GM12878 (cell line): Measurements from ENCODE around the gene GRM3. TPM values are rescaled to one million over a fixed set of nuclear protein-coding genes. Genes with fewer than 3 reads are reported as not detected.

Source experiments
- ATAC-seq: fragments of 200-7000 bp; cut with Tn5 transposase; 3 replicates; pipeline ENCODE4 v1.9.1; 2020; ENCODE audit warnings: mild to moderate bottlenecking, moderate library complexity
- BruUV-seq: library from RNA; stranded (reverse); fragments of 400-500 nt; replicated peaks from 2 replicates; lab custom pipeline; 2021; lab: Mats Ljungman, UMichigan
- CTCF ChIA-PET: fragments of 300-600 bp; sonication (Branson Sonifier 250); formaldehyde crosslinking; extraction: SDS; loops from one replicate; lab custom pipeline; 2021; ENCODE audit warnings: inconsistent platforms; lab: Yijun Ruan, JAX
- POLR2A ChIA-PET: fragments of 350-600 bp; formaldehyde crosslinking; extraction: SDS; loops from one replicate; lab custom pipeline; 2021; ENCODE audit warnings: inconsistent platforms; lab: Charles Lee
- RAD21 ChIA-PET: fragments of 300-600 bp; sonication (Branson Sonifier 250); formaldehyde crosslinking; loops from one replicate; lab custom pipeline; 2023; ENCODE audit warnings: antibody characterized with exemption; ENCODE audit not compliant: unreplicated experiment; lab: Charles Lee
- SMC1A ChIA-PET: fragments of 300-600 bp; sonication (Branson Sonifier 250); formaldehyde crosslinking; loops from one replicate; lab custom pipeline; 2023; ENCODE audit not compliant: unreplicated experiment, uncharacterized antibody; lab: Charles Lee
- DNase-seq: peaks from one replicate; pipeline ENCODE4 v3.0.0-alpha.2; 2011; ENCODE audit warnings: low read depth, low spot score
- FAIRE-seq: peaks from 3 replicates; lab custom pipeline; 2011; peaks lifted over from hg19 to GRCh38; lab: Jason Lieb, UNC
- H2AFZ ChIP-seq: 2 replicates; pipeline ENCODE4 v1.6.0; 2011; ENCODE audit warnings: low read depth, low read length, control low read depth; ENCODE audit not compliant: control insufficient read depth
- H3K27ac ChIP-seq: 2 replicates; pipeline ENCODE4 v1.5.1; 2011; ENCODE audit warnings: control low read depth; ENCODE audit not compliant: control insufficient read depth, insufficient read depth
- H3K27me3 ChIP-seq, 2 experiments: replicated peaks in 1 of 2; 2 replicates each; pipeline versions ENCODE4 v1.6.0 to v1.6.1; 2011; ENCODE audit warnings: low read length in 1 of 2; ENCODE audit not compliant: control insufficient read depth in 2 of 2, insufficient read depth in 2 of 2
- H3K36me3 ChIP-seq, 2 experiments: 2 replicates each; pipeline ENCODE4 v1.5.1; 2011; ENCODE audit warnings: low read length in 1 of 2; ENCODE audit not compliant: control insufficient read depth in 2 of 2, insufficient read depth in 2 of 2
- H3K4me1 ChIP-seq: 2 replicates; pipeline ENCODE4 v1.6.1; 2011; ENCODE audit warnings: mild to moderate bottlenecking, low read length, moderate library complexity, mixed read lengths; ENCODE audit not compliant: control insufficient read depth, insufficient read depth
- H3K4me2 ChIP-seq: 2 replicates; pipeline ENCODE4 v1.6.0; 2011; ENCODE audit warnings: control low read depth; ENCODE audit not compliant: control insufficient read depth, insufficient read depth
- H3K4me3 ChIP-seq: fragments of 200-600 bp; sonication (generic); 2 replicates; pipeline ENCODE4 v1.5.1; 2016
- H3K79me2 ChIP-seq: 2 replicates; pipeline ENCODE4 v1.6.0; 2011; ENCODE audit warnings: low read length; ENCODE audit not compliant: control insufficient read depth, insufficient read depth
- H3K9ac ChIP-seq: 2 replicates; pipeline ENCODE4 v1.8.0; 2011; ENCODE audit warnings: low read length, control low read depth, mixed read lengths; ENCODE audit not compliant: control insufficient read depth, insufficient read depth
- H3K9me3 ChIP-seq: replicated peaks from 3 replicates; pipeline ENCODE4 v1.5.1; 2011; ENCODE audit warnings: mild to moderate bottlenecking, low read length; ENCODE audit not compliant: control insufficient read depth, insufficient read depth
- H4K20me1 ChIP-seq: 2 replicates; pipeline ENCODE4 v1.6.0; 2011; ENCODE audit not compliant: control insufficient read depth, insufficient read depth
- BACH1 ChIP-seq: fragments of 450-650 bp; IDR thresholded peaks from 2 replicates; pipeline ENCODE4 v1.6.1; 2017; ENCODE audit warnings: mild to moderate bottlenecking, borderline replicate concordance
- BHLHE40 ChIP-seq, 2 experiments: fragments of 450-650 bp in 1 of 2; IDR thresholded peaks; 2 replicates each; pipeline ENCODE4 v1.6.1; 2011 to 2017; ENCODE audit warnings: low read depth in 2 of 2, borderline replicate concordance in 1 of 2, improper control_type of control experiment in 1 of 2, low read length in 1 of 2, mild to moderate bottlenecking in 1 of 2
- CBX3 ChIP-seq: fragments of 200-600 bp; sonication (generic); IDR thresholded peaks from 2 replicates; pipeline ENCODE4 v1.6.1; 2016; ENCODE audit warnings: low read depth, borderline replicate concordance
- CHD1 ChIP-seq: IDR thresholded peaks from 2 replicates; pipeline ENCODE4 v1.6.1; 2012; ENCODE audit warnings: low read depth, low read length, improper control_type of control experiment
- CTCF ChIP-seq, 3 experiments: IDR thresholded peaks in 2 of 3; conservative IDR thresholded peaks in 1 of 3; 2 replicates each; pipeline ENCODE4 v1.5.1; 2011; ENCODE audit warnings: low read depth in 3 of 3, low read length in 3 of 3, mild to moderate bottlenecking in 3 of 3, control low read depth in 2 of 3, moderate library complexity in 2 of 3, inconsistent platforms in 1 of 3, mixed read lengths in 1 of 3; ENCODE audit not compliant: control insufficient read depth in 2 of 3, insufficient read depth in 1 of 3; ENCODE audit errors: extremely low read depth in 1 of 3
- IKZF1 ChIP-seq: fragments of 450-650 bp; conservative IDR thresholded peaks from 2 replicates; pipeline ENCODE4 v1.6.1; 2017; ENCODE audit warnings: antibody characterized with exemption, mild to moderate bottlenecking
- NFIC ChIP-seq: IDR thresholded peaks from 2 replicates; pipeline ENCODE4 v1.6.1; 2012; ENCODE audit warnings: low read depth, mild to moderate bottlenecking, inconsistent platforms, low read length, moderate library complexity
- POU2F2 ChIP-seq: IDR thresholded peaks from 3 replicates; pipeline ENCODE4 v1.6.1; 2011; ENCODE audit warnings: low read depth, mild to moderate bottlenecking, low read length, borderline replicate concordance
- PRDM15 ChIP-seq: fragments of 450-650 bp; formaldehyde crosslinking; IDR thresholded peaks from 2 replicates; pipeline ENCODE4 v1.4.0; 2020; ENCODE audit warnings: mild to moderate bottlenecking, moderate library complexity
- RAD21 ChIP-seq: IDR thresholded peaks from 2 replicates; pipeline ENCODE4 v1.6.1; 2011; ENCODE audit warnings: mild to moderate bottlenecking, low read depth, low read length, moderate library complexity; ENCODE audit not compliant: insufficient read depth
- SREBF2 ChIP-seq: IDR thresholded peaks from 2 replicates; pipeline ENCODE4 v1.6.1; 2012; ENCODE audit warnings: mild to moderate bottlenecking, low read length
- SUZ12 ChIP-seq: fragments of 200-600 bp; sonication (generic); IDR thresholded peaks from one replicate; pipeline ENCODE4 v1.6.1; 2018; ENCODE audit warnings: antibody characterized with exemption, mild to moderate bottlenecking; ENCODE audit not compliant: unreplicated experiment
- TAF1 ChIP-seq: IDR thresholded peaks from 2 replicates; pipeline ENCODE4 v1.6.1; 2011; ENCODE audit warnings: mild to moderate bottlenecking, low read depth, low read length, borderline replicate concordance
- ZBTB4 ChIP-seq: fragments of 450-650 bp; formaldehyde crosslinking; IDR thresholded peaks from 2 replicates; pipeline ENCODE4 v1.4.0; 2022; ENCODE audit warnings: mild to moderate bottlenecking, moderate library complexity
- ZZZ3 ChIP-seq: IDR thresholded peaks from 2 replicates; pipeline ENCODE4 v1.6.1; 2011; ENCODE audit warnings: low read depth; ENCODE audit not compliant: control insufficient read depth, insufficient read length
- WGBS: methylation state at CpG from one replicate; pipeline ENCODE4 v1.1.6; 2016; ENCODE audit warnings: low lambda C conversion rate; ENCODE audit not compliant: insufficient replicate concordance, insufficient coverage; ENCODE audit errors: missing lambda C conversion rate; 5-methylcytosine and 5-hydroxymethylcytosine counted together
- in situ Hi-C: fragments of 300-500 bp; cut with MboI; formaldehyde crosslinking; loops from 9 replicates; pipeline ENCODE4 v1.14.3; 2018; ENCODE audit warnings: mixed read lengths
- intact Hi-C: fragments of 100-400 bp; cut with micrococcal nuclease; formaldehyde crosslinking; loops from one replicate; pipeline ENCODE4 v1.14.2; 2022; ENCODE audit not compliant: unreplicated experiment
- polyA plus RNA-seq, 11 experiments: library from polyadenylated mRNA; depleted of rRNA in 4 of 11; unstranded in 6 of 11; stranded (reverse) in 5 of 11; fragments of >200 nt; fragmentation: Nextera tagmentation in 4 of 11; fragmentation: Illumina TruSeq in 1 of 11; extraction: Ambion mirVana in 4 of 11; extraction: Trizol in 1 of 11; gene quantifications; 1 replicate in 1 of 11; 2 replicates in 10 of 11; pipeline versions ENCODE4 v1.2.1 to v1.2.3, GENCODE V29; 2011 to 2016; ENCODE audit warnings: inconsistent platforms in 2 of 11, missing spikeins in 2 of 11, low read depth in 1 of 11
- total RNA-seq, 4 experiments: library from RNA; depleted of rRNA in 3 of 4; stranded (reverse); fragments of >200 nt in 3 of 4; fragmentation: Illumina TruSeq in 1 of 4; extraction: Trizol in 1 of 4; gene quantifications; 2 replicates each; pipeline versions ENCODE4 v1.2.1 to v1.2.3, GENCODE V29; 2013 to 2021

GRM3 gene
- total and polyA plus RNA-seq, 10 of the 15 experiments (the other 5 are each of a cell fraction or from before 2014, with no cell fraction given), result 0.03 to 0.49 (median 0.15) TPM; not detected in 1

GRCh38 chr7:86760236-86760635 is 116.5 kb downstream of the GRM3 start:
- Histone ChIP-seq H3K4me3 (no peak overlapping the region), H4K20me1 (no peaks in the 10 kb centered on the region), H3K27me3 (0 out of 4 replicates have a peak, but pooled peaks cover 0 to 3% of the 10 kb centered on the region in 2 experiments), H3K79me2 (no peaks in the 10 kb centered on the region), H3K9me3 (no peaks in the 10 kb centered on the region), H3K9ac (no peak overlapping the region), H3K4me2 (no peak overlapping the region), H3K4me1 (no peaks in the 10 kb centered on the region), H3K27ac (no peak overlapping the region), H3K36me3 (no peaks in the 10 kb centered on the region), H2AFZ (no peak overlapping the region)
- CTCF ChIA-PET, result no interaction called here
- BruUV-seq, result no TSS peak
- DNase-seq (no peak), ATAC-seq (no peak), FAIRE-seq (no peak)
- RAD21 ChIA-PET, result no interaction called here
- in situ Hi-C loops (no loop called here), intact Hi-C loops (no loop called here)
- SMC1A ChIA-PET, result no interaction called here
- POLR2A ChIA-PET, result no interaction called here
- WGBS, result 48% methylated on average over 4 of the region's 4 CpGs
- TF ChIP-seq TAF1 (no peak), ZZZ3 (no peak), POU2F2 (no peak), SUZ12 (no peak), SREBF2 (no peak), CBX3 (no peak), CTCF (IDR thresholded peaks at IDR 0.05 in 2 of 3, conservative IDR thresholded peaks at IDR 0.05 in 1 of 3; ENCODE audit: control insufficient read depth in 2 of 3, extremely low read depth in 1 of 3, insufficient read depth in 1 of 3, low read depth in 3 of 3, low read length in 3 of 3) (no peak), NFIC (no peak), PRDM15 (CRISPR knock-in tag) (no peak), CHD1 (no peak), BACH1 (no peak), IKZF1 (no peak), ZBTB4 (CRISPR knock-in tag) (no peak), RAD21 (no peak), BHLHE40 (IDR thresholded peaks at IDR 0.05; ENCODE audit: borderline replicate concordance in 1 of 2, low read depth in 2 of 2, low read length in 1 of 2) (no peak)
